CD8-positive, alpha-beta memory T cell (primary cell): ENCODE data around the gene KIF19. TPM values are rescaled to one million over a fixed set of nuclear protein-coding genes. Genes with fewer than 3 reads are reported as not detected.
A peak's percentile ranks its signal among the peaks of the same experiment; 100 is the strongest.

Experiments used
- CTCF ChIA-PET: fragments of 350-600 bp; sonication (Branson Sonifier 250); formaldehyde crosslinking; loops from one replicate; lab custom pipeline; 2021; ENCODE audit warnings: antibody characterized with exemption; lab: Charles Lee
- POLR2A ChIA-PET: fragments of 350-600 bp; sonication (Branson Sonifier 250); formaldehyde crosslinking; loops from one replicate; lab custom pipeline; 2021; ENCODE audit warnings: antibody characterized with exemption; lab: Charles Lee
- DNase-seq, 5 donors: peaks; one replicate each; pipeline versions ENCODE4 v3.0.0 to v3.0.0-alpha.2; 2020 to 2022; ENCODE audit warnings: mixed read lengths in 1 of 5
- H3K27ac ChIP-seq: one replicate; pipeline ENCODE4 v1.7.0; 2013; ENCODE audit warnings: low read depth, mild to moderate bottlenecking, low read length, moderate library complexity
- H3K27me3 ChIP-seq: 2 replicates; pipeline ENCODE4 v1.7.0; 2013; ENCODE audit warnings: low read length, mild to moderate bottlenecking; ENCODE audit not compliant: insufficient read depth, poor library complexity, severe bottlenecking
- H3K36me3 ChIP-seq: 2 replicates; pipeline ENCODE4 v1.7.0; 2013; ENCODE audit warnings: mild to moderate bottlenecking, low read length, moderate library complexity; ENCODE audit not compliant: insufficient read depth
- H3K4me1 ChIP-seq: 2 replicates; pipeline ENCODE4 v1.7.0; 2013; ENCODE audit warnings: mild to moderate bottlenecking, low read length, moderate library complexity; ENCODE audit not compliant: insufficient read depth
- H3K4me3 ChIP-seq: 2 replicates; pipeline ENCODE4 v1.7.0; 2013; ENCODE audit warnings: mild to moderate bottlenecking, low read length
- H3K9me3 ChIP-seq: 2 replicates; pipeline ENCODE4 v1.7.0; 2013; ENCODE audit warnings: mild to moderate bottlenecking, low read length
- H3K27ac Mint-ChIP-seq, 8 donors: one replicate each; pipeline ENCODE4 v1.8.0; 2020 to 2021; ENCODE audit warnings: mixed read lengths in 8 of 8, mild to moderate bottlenecking in 6 of 8, inconsistent platforms in 3 of 8, moderate library complexity in 3 of 8
- H3K27me3 Mint-ChIP-seq, 2 donors: one replicate each; pipeline ENCODE4 v1.8.0; 2020 to 2021; ENCODE audit warnings: mixed read lengths in 2 of 2, mild to moderate bottlenecking in 1 of 2, moderate library complexity in 1 of 2
- H3K36me3 Mint-ChIP-seq, 3 donors: one replicate each; pipeline ENCODE4 v1.8.0; 2020 to 2021; ENCODE audit warnings: mixed read lengths in 3 of 3, inconsistent platforms in 1 of 3, mild to moderate bottlenecking in 1 of 3
- H3K4me1 Mint-ChIP-seq, 3 donors: one replicate each; pipeline ENCODE4 v1.8.0; 2020 to 2021; ENCODE audit warnings: mixed read lengths in 3 of 3, inconsistent platforms in 1 of 3, mild to moderate bottlenecking in 1 of 3
- H3K4me3 Mint-ChIP-seq, 7 donors: one replicate each; pipeline ENCODE4 v1.8.0; 2020 to 2021; ENCODE audit warnings: mixed read lengths in 7 of 7, mild to moderate bottlenecking in 6 of 7, moderate library complexity in 4 of 7, inconsistent platforms in 2 of 7
- H3K9me3 Mint-ChIP-seq, 5 donors: one replicate each; pipeline ENCODE4 v1.8.0; 2020 to 2022; ENCODE audit warnings: mixed read lengths in 5 of 5, mild to moderate bottlenecking in 3 of 5, moderate library complexity in 2 of 5, inconsistent platforms in 1 of 5
- polyA plus RNA-seq: library from polyadenylated mRNA; unstranded; fragments of 300-500 nt; fragmentation: Illumina TruSeq; gene quantifications from one replicate; pipeline ENCODE4 v1.2.3, GENCODE V29; 2021
- total RNA-seq, 2 experiments: library from RNA; stranded (reverse); gene quantifications; one replicate each; pipeline ENCODE4 v1.2.3, GENCODE V29; 2021

Gene KIF19
- total and polyA plus RNA-seq, 3 experiments from 2014 or later = 0.20 to 3.4 (median 0.24) TPM

DNA sequence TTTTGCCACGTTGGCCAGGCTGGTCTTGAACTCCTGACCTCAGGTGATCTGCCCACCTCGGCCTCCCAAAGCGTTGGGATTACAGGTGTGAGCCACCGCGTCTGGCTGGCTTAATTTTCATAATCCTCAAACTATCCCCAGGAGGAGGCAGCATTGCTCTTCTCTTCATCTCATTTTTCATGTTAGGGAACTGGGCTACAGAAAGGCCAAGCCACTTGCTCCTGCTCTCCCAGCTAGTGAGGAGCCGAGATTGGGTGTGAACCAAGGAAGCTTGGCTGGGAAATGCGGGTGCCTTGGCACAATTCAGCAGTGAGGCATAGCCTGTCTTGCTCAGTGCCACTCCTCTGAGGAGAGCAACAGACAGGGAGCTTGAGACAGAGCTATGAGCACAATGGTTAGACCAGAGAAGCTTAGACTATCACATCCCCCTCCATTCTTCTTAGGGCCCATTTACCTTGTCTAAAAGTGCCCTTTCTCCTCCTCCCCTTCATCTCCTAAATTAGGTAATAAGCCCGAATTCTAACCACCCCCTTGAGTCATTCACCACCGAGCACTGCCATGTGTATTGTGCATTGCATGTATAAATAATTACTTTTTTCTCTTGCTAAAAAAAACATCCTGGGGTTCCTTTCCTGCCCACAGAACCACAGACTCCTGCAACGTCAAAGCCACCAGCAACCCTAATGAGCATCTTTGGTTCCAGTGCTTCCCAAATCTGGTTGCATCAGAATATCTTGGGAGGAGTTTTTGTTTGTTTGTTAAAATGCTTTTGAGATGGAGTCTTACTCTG is 20.0 kb upstream of the KIF19 start:
- Mint-ChIP-seq H3K4me3 (no peak overlapping the region), H3K27ac (peak overlapping the region in 3 of 8 donors; percentile 12 to 68 (median 54)), H3K9me3 (no peaks in the 10 kb centered on the region), H3K36me3 (no peaks in the 10 kb centered on the region), H3K27me3 (peaks cover 4 to 6% of the 10 kb centered on the region in 2 donors), H3K4me1 (peaks cover 10 to 12% (median 12%) of the 10 kb centered on the region in 3 donors)
- ChIA-PET POLR2A (interaction anchor here (0.6 to 1.1 kb wide), 3 partner anchors 9 to 52 kb away, joined by 3 to 19 read pairs (median 4); no protein-coding TSS in a partner anchor), CTCF (interaction anchor here (0.9 to 1.0 kb wide), 2 partner anchors 10 to 63 kb away, joined by 3 read pairs; no protein-coding TSS in a partner anchor)
- Histone ChIP-seq H3K27ac (no peak overlapping the region), H3K4me1 (no peaks in the 10 kb centered on the region), H3K4me3 (no peak overlapping the region), H3K9me3 (no peaks in the 10 kb centered on the region), H3K27me3 (no peaks in the 10 kb centered on the region), H3K36me3 (no peaks in the 10 kb centered on the region)
- no peak for DNase-seq

DNA sequence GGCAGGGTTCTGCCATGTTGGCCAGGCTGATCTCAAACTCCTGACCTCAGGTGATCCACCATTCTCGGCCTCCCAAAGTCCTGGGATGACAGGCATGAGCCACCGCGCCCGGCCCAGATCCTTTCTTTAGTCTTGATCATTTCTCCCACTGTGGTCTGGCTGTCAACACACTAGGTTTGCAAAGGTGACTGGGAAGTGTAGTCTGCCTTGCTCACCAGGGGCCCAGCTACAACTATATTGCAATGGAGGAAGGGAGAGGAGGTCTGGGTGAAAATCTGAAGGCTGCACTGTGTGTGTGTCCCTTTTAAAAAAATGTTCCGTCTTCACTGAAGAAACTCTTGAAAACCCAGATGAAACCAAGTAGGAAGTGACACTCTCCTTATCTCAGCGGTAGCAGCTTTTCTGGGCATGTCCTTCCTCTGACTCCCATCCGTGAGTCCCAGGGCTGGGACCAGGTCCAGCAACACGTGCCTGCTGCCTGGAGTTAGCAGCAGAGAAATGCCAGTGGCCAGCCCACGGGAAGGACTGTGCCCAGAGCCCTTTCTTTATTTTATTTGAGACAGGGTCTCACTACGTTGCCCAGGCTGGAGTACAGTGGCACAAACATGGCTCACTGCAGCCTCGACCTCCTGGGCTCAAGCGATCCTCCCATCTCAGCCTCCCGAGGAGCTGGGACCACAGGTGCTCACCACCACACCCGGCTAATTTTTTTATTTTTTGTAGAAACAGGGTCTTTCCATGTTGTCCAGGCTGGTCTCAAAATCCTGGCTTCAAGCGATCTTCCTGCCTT is 17.8 kb upstream of the KIF19 start:
- Mint-ChIP-seq H3K27me3 (peaks cover 6 to 8% of the 10 kb centered on the region in 2 donors), H3K9me3 (peaks cover 0 to 2% (median 0%) of the 10 kb centered on the region in 5 donors), H3K4me3 (no peak overlapping the region), H3K27ac (no peak overlapping the region), H3K36me3 (no peaks in the 10 kb centered on the region), H3K4me1 (peaks cover 6 to 8% (median 7%) of the 10 kb centered on the region in 3 donors)
- no peaks in the 10 kb centered on the region for H3K9me3 ChIP-seq
- ChIA-PET POLR2A (no interaction called here), CTCF (interaction anchor here (1.2 kb wide), 1 partner anchor 24 kb away, joined by 3 read pairs; no protein-coding TSS in a partner anchor)
- H3K36me3 ChIP-seq = no peaks in the 10 kb centered on the region
- no peak overlapping the region for H3K4me3 ChIP-seq
- no peak overlapping the region for H3K27ac ChIP-seq
- H3K27me3 ChIP-seq = no peaks in the 10 kb centered on the region
- no peaks in the 10 kb centered on the region for H3K4me1 ChIP-seq
- DNase-seq = no peak

DNA sequence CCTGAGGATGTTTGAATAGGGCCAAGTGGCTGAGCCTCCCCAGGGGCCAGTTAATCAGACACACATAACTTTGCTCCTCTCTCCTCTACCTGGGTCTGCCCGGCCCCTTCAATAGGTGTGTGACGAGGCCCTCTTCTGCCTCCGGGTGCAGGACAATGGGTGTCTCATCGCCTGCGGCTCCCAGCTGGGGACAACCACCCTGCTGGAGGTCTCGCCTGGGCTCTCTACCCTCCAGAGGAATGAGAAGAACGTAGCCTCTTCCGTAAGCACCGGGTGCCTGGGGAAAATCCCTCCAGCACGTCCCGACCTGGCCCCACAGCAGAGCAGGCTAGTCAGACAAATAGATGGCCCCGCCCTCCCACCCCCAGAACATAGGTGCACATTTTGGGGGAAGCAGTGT is 16.1 kb upstream of the KIF19 start:
- no peaks in the 10 kb centered on the region for H3K36me3 Mint-ChIP-seq
- Histone ChIP-seq H3K27me3 (no peaks in the 10 kb centered on the region), H3K27ac (no peak overlapping the region), H3K36me3 (no peaks in the 10 kb centered on the region), H3K4me1 (no peaks in the 10 kb centered on the region), H3K9me3 (no peaks in the 10 kb centered on the region), H3K4me3 (no peak overlapping the region)
- H3K27me3 Mint-ChIP-seq = peaks cover 6 to 8% of the 10 kb centered on the region in 2 donors
- H3K4me3 Mint-ChIP-seq = no peak overlapping the region
- CTCF ChIA-PET = interaction anchor here (0.9 kb wide), 1 partner anchor 9 kb away, joined by 3 read pairs; no protein-coding TSS in a partner anchor
- no peak overlapping the region for H3K27ac Mint-ChIP-seq
- peaks cover 6 to 8% (median 7%) of the 10 kb centered on the region in 3 donors for H3K4me1 Mint-ChIP-seq
- POLR2A ChIA-PET = no interaction called here
- peaks cover 0 to 2% (median 0%) of the 10 kb centered on the region in 5 donors for H3K9me3 Mint-ChIP-seq
- DNase-seq = no peak

DNA sequence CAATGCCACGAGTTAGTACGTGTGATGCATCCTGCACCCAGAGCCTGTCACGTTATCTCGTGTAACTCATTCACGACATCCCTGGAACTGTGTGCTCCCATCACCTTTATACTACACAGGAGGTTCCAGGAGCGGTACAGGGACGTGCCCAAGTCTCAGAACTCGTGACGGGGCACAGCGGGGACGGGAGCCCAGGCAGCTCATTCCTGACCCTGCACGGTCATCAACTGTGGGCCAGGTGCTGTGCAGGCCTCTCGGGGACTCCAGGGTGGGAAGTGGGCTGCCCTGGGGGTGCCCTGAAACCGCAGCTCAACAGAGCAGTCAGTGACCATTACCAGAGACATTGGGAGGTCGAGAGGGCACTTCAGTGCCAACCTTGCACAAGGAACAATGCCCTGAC is 11.1 kb upstream of the KIF19 start:
- Mint-ChIP-seq H3K27ac (no peak overlapping the region), H3K4me3 (no peak overlapping the region), H3K27me3 (peaks cover 0 to 6% of the 10 kb centered on the region in 2 donors), H3K9me3 (peaks cover 0 to 2% (median 0%) of the 10 kb centered on the region in 5 donors), H3K4me1 (no peaks in the 10 kb centered on the region), H3K36me3 (no peaks in the 10 kb centered on the region)
- ChIA-PET CTCF (no interaction called here), POLR2A (no interaction called here)
- H3K4me3 ChIP-seq = no peak overlapping the region
- H3K36me3 ChIP-seq = no peaks in the 10 kb centered on the region
- H3K27ac ChIP-seq = no peak overlapping the region
- H3K9me3 ChIP-seq = no peaks in the 10 kb centered on the region
- no peak for DNase-seq
- no peaks in the 10 kb centered on the region for H3K4me1 ChIP-seq
- H3K27me3 ChIP-seq = no peaks in the 10 kb centered on the region

DNA sequence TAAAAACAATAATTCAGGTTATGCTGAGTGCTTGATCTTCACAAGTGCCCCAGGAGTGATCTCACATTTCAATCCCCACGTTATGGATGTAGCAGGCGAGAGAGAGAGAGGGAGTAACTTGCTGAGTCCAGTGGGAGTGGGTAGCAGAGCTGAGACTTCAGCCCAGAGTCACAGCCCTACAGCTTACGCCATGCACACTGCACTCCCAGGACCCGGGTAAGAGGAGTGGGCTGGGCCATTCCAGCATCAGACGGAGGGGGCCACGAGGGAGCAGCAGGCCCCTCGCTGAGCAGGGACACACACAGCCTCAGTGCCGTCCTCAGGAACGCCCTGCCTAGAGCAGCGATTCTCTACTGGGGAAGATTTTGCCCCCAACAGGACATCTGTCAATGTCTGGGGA is 9.8 kb upstream of the KIF19 start:
- no peak overlapping the region for H3K4me3 Mint-ChIP-seq
- no peak overlapping the region for H3K27ac ChIP-seq
- H3K9me3 ChIP-seq = no peaks in the 10 kb centered on the region
- no peaks in the 10 kb centered on the region for H3K4me1 ChIP-seq
- H3K27ac Mint-ChIP-seq = peak overlapping the region in 1 of 8 donors; percentile 56
- no peaks in the 10 kb centered on the region for H3K36me3 ChIP-seq
- no peak for DNase-seq
- no peaks in the 10 kb centered on the region for H3K4me1 Mint-ChIP-seq
- H3K36me3 Mint-ChIP-seq = no peaks in the 10 kb centered on the region
- H3K27me3 Mint-ChIP-seq = peaks cover 0 to 6% of the 10 kb centered on the region in 2 donors
- ChIA-PET CTCF (no interaction called here), POLR2A (no interaction called here)
- peaks cover 0 to 2% (median 0%) of the 10 kb centered on the region in 5 donors for H3K9me3 Mint-ChIP-seq
- H3K4me3 ChIP-seq = no peak overlapping the region
- no peaks in the 10 kb centered on the region for H3K27me3 ChIP-seq

DNA sequence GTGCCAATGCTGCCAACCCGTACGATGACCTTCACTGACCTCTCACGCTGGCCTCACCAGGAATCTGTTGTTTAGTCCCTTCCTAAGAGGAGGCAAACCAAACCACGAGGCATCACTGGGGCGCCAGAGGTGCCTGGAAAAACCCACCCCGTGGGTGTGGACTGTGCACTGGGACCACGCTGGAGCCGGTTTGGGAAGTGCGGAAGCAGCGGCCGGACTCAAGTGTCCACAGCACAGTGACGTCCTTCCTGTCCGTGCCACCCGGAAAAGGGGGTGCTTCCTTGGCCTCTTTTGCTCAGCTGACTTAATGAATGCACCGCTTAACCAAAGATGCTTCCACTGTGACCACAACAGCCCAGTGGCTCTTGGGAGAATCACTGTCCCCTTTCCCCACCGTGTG is 9.0 kb upstream of the KIF19 start:
- H3K4me1 ChIP-seq = no peaks in the 10 kb centered on the region
- POLR2A ChIA-PET = no interaction called here
- peaks cover 0 to 5% of the 10 kb centered on the region in 2 donors for H3K27me3 Mint-ChIP-seq
- no peaks in the 10 kb centered on the region for H3K4me1 Mint-ChIP-seq
- no peaks in the 10 kb centered on the region for H3K36me3 Mint-ChIP-seq
- H3K27ac ChIP-seq = no peak overlapping the region
- no peak overlapping the region for H3K27ac Mint-ChIP-seq
- H3K9me3 Mint-ChIP-seq = no peaks in the 10 kb centered on the region
- H3K36me3 ChIP-seq = no peaks in the 10 kb centered on the region
- no peaks in the 10 kb centered on the region for H3K9me3 ChIP-seq
- no peak overlapping the region for H3K4me3 Mint-ChIP-seq
- H3K4me3 ChIP-seq = no peak overlapping the region
- CTCF ChIA-PET = no interaction called here
- no peaks in the 10 kb centered on the region for H3K27me3 ChIP-seq
- no peak for DNase-seq

DNA sequence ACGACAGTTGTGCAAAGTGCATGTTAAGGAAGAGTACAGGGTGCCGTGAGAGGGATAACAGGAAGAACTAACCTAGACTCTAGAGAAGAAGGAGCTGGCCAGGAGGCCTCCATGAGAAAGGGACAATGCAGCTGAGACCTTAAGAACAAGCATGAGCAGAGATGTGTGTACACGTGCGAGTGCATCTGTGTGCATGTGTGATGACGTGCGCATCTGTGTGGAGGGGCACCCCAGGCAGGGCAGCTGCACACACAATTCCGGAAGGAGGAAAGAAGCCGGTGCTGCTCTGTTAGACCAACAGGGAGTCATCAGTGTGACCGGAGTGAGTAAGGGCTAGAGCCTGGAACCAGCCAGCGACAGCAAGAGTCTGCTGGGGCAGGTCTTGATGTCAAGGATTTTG is 7.6 kb upstream of the KIF19 start:
- Histone ChIP-seq H3K4me1 (no peaks in the 10 kb centered on the region), H3K27ac (no peak overlapping the region), H3K9me3 (no peaks in the 10 kb centered on the region), H3K4me3 (no peak overlapping the region), H3K27me3 (no peaks in the 10 kb centered on the region), H3K36me3 (no peaks in the 10 kb centered on the region)
- ChIA-PET CTCF (no interaction called here), POLR2A (no interaction called here)
- Mint-ChIP-seq H3K4me1 (no peaks in the 10 kb centered on the region), H3K4me3 (peak overlapping the region in 1 of 7 donors; percentile 34), H3K36me3 (no peaks in the 10 kb centered on the region), H3K27me3 (peaks cover 0 to 2% of the 10 kb centered on the region in 2 donors), H3K9me3 (no peaks in the 10 kb centered on the region), H3K27ac (peak overlapping the region in 1 of 8 donors; percentile 17)
- no peak for DNase-seq

DNA sequence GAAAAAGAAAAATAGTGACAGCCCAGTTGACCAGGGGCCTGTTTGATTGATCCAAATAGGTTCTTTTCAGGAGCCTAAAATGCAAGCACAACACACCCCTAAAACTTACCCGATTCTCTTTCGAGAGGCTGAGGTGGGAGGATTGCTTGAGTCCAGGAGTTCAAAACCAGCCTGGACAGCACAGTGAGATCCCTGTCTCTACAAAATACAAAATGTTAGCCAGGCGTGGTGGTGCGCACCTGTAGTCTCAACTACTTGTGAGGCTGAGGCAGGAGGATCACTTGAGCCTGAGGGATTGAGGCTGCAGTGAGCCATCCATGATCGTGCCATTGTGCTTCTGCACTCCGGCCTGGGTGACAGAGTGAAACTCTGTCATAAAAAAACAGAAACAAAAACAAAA is 1.5 kb upstream of the KIF19 start:
- peak overlapping the region in 2 of 8 donors; percentile 5 to 6 for H3K27ac Mint-ChIP-seq
- CTCF ChIA-PET = no interaction called here
- Histone ChIP-seq H3K27ac (no peak overlapping the region), H3K27me3 (no peaks in the 10 kb centered on the region), H3K9me3 (no peaks in the 10 kb centered on the region), H3K36me3 (no peaks in the 10 kb centered on the region), H3K4me3 (no peak overlapping the region), H3K4me1 (peaks cover 18% of the 10 kb centered on the region)
- H3K36me3 Mint-ChIP-seq = no peaks in the 10 kb centered on the region
- H3K9me3 Mint-ChIP-seq = no peaks in the 10 kb centered on the region
- peak overlapping the region in 4 of 7 donors; percentile 20 to 59 (median 35) for H3K4me3 Mint-ChIP-seq
- H3K4me1 Mint-ChIP-seq = peaks cover 19 to 35% (median 20%) of the 10 kb centered on the region in 3 donors
- no peak for DNase-seq
- H3K27me3 Mint-ChIP-seq = peaks cover 0 to 4% of the 10 kb centered on the region in 2 donors
- POLR2A ChIA-PET = no interaction called here
